IPS-20b (cell line): ENCODE data around the gene LSS.

Experiments
- H3K27ac ChIP-seq: one replicate; pipeline ENCODE4 v1.5.1; 2013; ENCODE audit warnings: low read length
- H3K27me3 ChIP-seq: 2 replicates; pipeline ENCODE4 v1.6.1; 2013; ENCODE audit warnings: mild to moderate bottlenecking, low read length, inconsistent platforms; ENCODE audit not compliant: insufficient read depth
- H3K36me3 ChIP-seq: 2 replicates; pipeline ENCODE4 v1.6.1; 2013; ENCODE audit warnings: low read depth, mild to moderate bottlenecking, inconsistent platforms, low read length, moderate library complexity; ENCODE audit not compliant: insufficient read depth
- H3K4me1 ChIP-seq: 2 replicates; pipeline ENCODE4 v1.6.1; 2013; ENCODE audit warnings: mild to moderate bottlenecking, control low read depth, inconsistent platforms, low read length, moderate library complexity; ENCODE audit not compliant: insufficient read depth
- H3K4me3 ChIP-seq: 2 replicates; pipeline ENCODE4 v1.5.1; 2013; ENCODE audit warnings: mild to moderate bottlenecking, low read length, inconsistent platforms
- H3K9ac ChIP-seq: 2 replicates; pipeline ENCODE4 v1.6.1; 2013; ENCODE audit warnings: low read depth, mild to moderate bottlenecking, inconsistent platforms, low read length, moderate library complexity
- H3K9me3 ChIP-seq: 2 replicates; pipeline ENCODE4 v1.6.1; 2013; ENCODE audit warnings: mild to moderate bottlenecking, low read depth, low read length, inconsistent platforms; ENCODE audit not compliant: insufficient read depth

Gene LSS

GRCh38 chr21:46163380-46163779 lies 65.2 kb downstream of the LSS start:
- H3K36me3 ChIP-seq: 0 out of 2 replicates have a peak, but pooled peaks cover 3% of the 10 kb centered on the region
- H3K9ac ChIP-seq: no peak overlapping the region

GRCh38 chr21:46161633-46162592 lies 66.7 kb downstream of the LSS start:
- Histone ChIP-seq H3K4me3 (no peak overlapping the region), H3K27ac (no peak overlapping the region), H3K9me3 (no peaks in the 10 kb centered on the region), H3K4me1 (no peaks in the 10 kb centered on the region), H3K36me3 (0 out of 2 replicates have a peak, but pooled peaks cover 3% of the 10 kb centered on the region), H3K9ac (no peak overlapping the region), H3K27me3 (no peaks in the 10 kb centered on the region)

More at GRCh38 chr21:46163380-46163779, 65.2 kb downstream of the LSS start:
- Histone ChIP-seq H3K9me3 (no peaks in the 10 kb centered on the region), H3K27me3 (no peaks in the 10 kb centered on the region), H3K4me1 (no peaks in the 10 kb centered on the region), H3K27ac (no peak overlapping the region), H3K4me3 (no peak overlapping the region)

GRCh38 chr21:46160907-46161632 lies 67.5 kb downstream of the LSS start:
- 0 out of 2 replicates have a peak, but pooled peaks cover 6% of the 10 kb centered on the region for H3K36me3 ChIP-seq
- H3K27me3 ChIP-seq: no peaks in the 10 kb centered on the region
- no peak overlapping the region for H3K4me3 ChIP-seq
- H3K9me3 ChIP-seq: no peaks in the 10 kb centered on the region
- no peak overlapping the region for H3K9ac ChIP-seq
- H3K4me1 ChIP-seq: no peaks in the 10 kb centered on the region
- no peak overlapping the region for H3K27ac ChIP-seq

GRCh38 chr21:46160657-46160906 lies 68.0 kb downstream of the LSS start:
- no peak overlapping the region for H3K9ac ChIP-seq
- H3K27ac ChIP-seq: no peak overlapping the region
- H3K36me3 ChIP-seq: 0 out of 2 replicates have a peak, but pooled peaks cover 6% of the 10 kb centered on the region
- H3K4me3 ChIP-seq: no peak overlapping the region
- no peaks in the 10 kb centered on the region for H3K4me1 ChIP-seq
- H3K27me3 ChIP-seq: no peaks in the 10 kb centered on the region
- H3K9me3 ChIP-seq: no peaks in the 10 kb centered on the region

- H3K9me3 ChIP-seq: no peaks in the 10 kb centered on the region
- no peak overlapping the region for H3K27ac ChIP-seq
These were observed 68.5 kb downstream of the LSS start for GRCh38 chr21:46159841-46160656.

GRCh38 chr21:46159390-46159789 lies 69.2 kb downstream of the LSS start:
- H3K4me3 ChIP-seq: no peak overlapping the region
- no peak overlapping the region for H3K27ac ChIP-seq
- H3K4me1 ChIP-seq: no peaks in the 10 kb centered on the region
- no peaks in the 10 kb centered on the region for H3K27me3 ChIP-seq
- H3K9me3 ChIP-seq: no peaks in the 10 kb centered on the region
- no peak overlapping the region for H3K9ac ChIP-seq
- 0 out of 2 replicates have a peak, but pooled peaks cover 6% of the 10 kb centered on the region for H3K36me3 ChIP-seq

More at GRCh38 chr21:46159841-46160656, 68.5 kb downstream of the LSS start:
- Histone ChIP-seq H3K4me3 (no peak overlapping the region), H3K27me3 (no peaks in the 10 kb centered on the region), H3K4me1 (no peaks in the 10 kb centered on the region), H3K36me3 (0 out of 2 replicates have a peak, but pooled peaks cover 6% of the 10 kb centered on the region), H3K9ac (no peak overlapping the region)

- H3K4me1 ChIP-seq: no peaks in the 10 kb centered on the region
- no peaks in the 10 kb centered on the region for H3K9me3 ChIP-seq
- H3K4me3 ChIP-seq: no peak overlapping the region
- no peak overlapping the region for H3K27ac ChIP-seq
- H3K9ac ChIP-seq: no peak overlapping the region
- H3K27me3 ChIP-seq: no peaks in the 10 kb centered on the region
- 0 out of 2 replicates have a peak, but pooled peaks cover 3% of the 10 kb centered on the region for H3K36me3 ChIP-seq
These were observed 69.8 kb downstream of the LSS start for GRCh38 chr21:46158666-46159300.

- H3K4me1 ChIP-seq: peaks cover under 1% of the 10 kb centered on the region; the same call in 1 of the 2 replicates
- no peaks in the 10 kb centered on the region for H3K9me3 ChIP-seq
- H3K36me3 ChIP-seq: 0 out of 2 replicates have a peak, but pooled peaks cover 3% of the 10 kb centered on the region
- no peak overlapping the region for H3K27ac ChIP-seq
- H3K4me3 ChIP-seq: no peak overlapping the region
- H3K27me3 ChIP-seq: no peaks in the 10 kb centered on the region
- no peak overlapping the region for H3K9ac ChIP-seq
These were observed 70.6 kb downstream of the LSS start for GRCh38 chr21:46157987-46158451.

- Histone ChIP-seq H3K36me3 (0 out of 2 replicates have a peak, but pooled peaks cover 3% of the 10 kb centered on the region), H3K4me3 (no peak overlapping the region), H3K9me3 (no peaks in the 10 kb centered on the region), H3K9ac (no peak overlapping the region), H3K4me1 (peaks cover 5% of the 10 kb centered on the region; the same call in 1 of the 2 replicates), H3K27me3 (no peaks in the 10 kb centered on the region), H3K27ac (no peak overlapping the region)
These were observed 71.1 kb downstream of the LSS start for GRCh38 chr21:46157396-46157986.

GRCh38 chr21:46156678-46157077 lies 71.9 kb downstream of the LSS start:
- H3K4me1 ChIP-seq: peaks cover 5% of the 10 kb centered on the region; the same call in 1 of the 2 replicates
- no peak overlapping the region for H3K9ac ChIP-seq
- H3K27ac ChIP-seq: no peak overlapping the region
- H3K36me3 ChIP-seq: 0 out of 2 replicates have a peak, but pooled peaks cover 3% of the 10 kb centered on the region
- H3K27me3 ChIP-seq: no peaks in the 10 kb centered on the region
- H3K9me3 ChIP-seq: no peaks in the 10 kb centered on the region
- no peak overlapping the region for H3K4me3 ChIP-seq
